ENCODE results near the gene ZBED3. TPM values are rescaled to one million over a fixed set of nuclear protein-coding genes. Genes with fewer than 3 reads are reported as not detected.

Gene ZBED3
- total and polyA plus RNA-seq, 2 donors (not counting 3 experiments of a cell fraction or from before 2014, with no cell fraction given): 11.8 to 15.9 TPM

DNA sequence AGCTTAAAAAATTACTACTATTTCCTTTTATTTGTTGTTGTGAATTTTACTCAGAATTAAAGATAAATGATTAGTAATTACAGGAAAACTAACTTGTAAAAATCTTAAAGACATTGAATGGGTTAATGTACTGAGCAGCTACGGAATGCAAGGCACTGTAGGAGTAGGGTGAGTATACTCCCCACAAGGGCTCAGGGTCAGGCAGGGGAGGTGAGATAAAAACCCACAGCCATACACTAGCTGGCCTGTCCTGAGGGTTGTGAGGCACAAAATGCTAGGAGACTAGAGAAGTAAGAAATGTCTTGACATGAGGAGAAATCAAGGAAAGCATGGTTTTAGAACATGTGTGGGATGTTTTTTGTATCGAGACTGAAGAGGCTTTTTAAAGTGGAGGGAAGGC is 13.4 kb downstream of the ZBED3 start:
- ChIA-PET POLR2A (no interaction called here), CTCF (no interaction called here)
- no peak overlapping the region for H3K9ac ChIP-seq (replicated peaks; ENCODE audit: extremely low read depth, insufficient read depth, low read length)
- H3K9me3 ChIP-seq (replicated peaks; ENCODE audit: control insufficient read depth, insufficient read depth, low read length): no peaks in the 10 kb centered on the region
- no peak overlapping the region for H3K27ac ChIP-seq (ENCODE audit: insufficient read depth, low read depth, low read length)
- no peak overlapping the region for H2AFZ ChIP-seq (ENCODE audit: low read depth, low read length)
- dilution Hi-C loops (cut with MboI; ENCODE audit: extremely low pct_ligation_motif_present, low sequenced_read_pairs) (no loop called here), intact Hi-C loops (cut with micrococcal nuclease) (no loop called here)
- H3K36me3 ChIP-seq (ENCODE audit: control insufficient read depth in 2 of 2, extremely low read depth in 1 of 2, insufficient read depth in 2 of 2, low read length in 2 of 2): peaks cover 0 to 2% of the 10 kb centered on the region in 2 experiments
- H3K4me1 ChIP-seq (ENCODE audit: control insufficient read depth, extremely low read depth, insufficient read depth, low read length): peaks cover 3% of the 10 kb centered on the region
- H3K4me3 ChIP-seq (replicated peaks in 1 of 3; ENCODE audit: insufficient read depth in 1 of 3, low read depth in 1 of 3, low read length in 3 of 3): no peak overlapping the region
- no peak overlapping the region for H3K4me2 ChIP-seq (ENCODE audit: insufficient read depth, low read length)
- TSS peak; percentile 26 for BruUV-seq (replicated peaks)
- DNase-seq (ENCODE audit: low read depth, low spot score) (no peak), FAIRE-seq (no peak)
- H3K27me3 ChIP-seq (ENCODE audit: control insufficient read depth in 2 of 2, insufficient read depth in 2 of 2, low read length in 2 of 2): no peaks in the 10 kb centered on the region
- H3K9me1 ChIP-seq (replicated peaks; ENCODE audit: control insufficient read depth, extremely low read depth, insufficient read depth, low read length): no peaks in the 10 kb centered on the region
- no peaks in the 10 kb centered on the region for H3K79me2 ChIP-seq (ENCODE audit: control insufficient read depth, insufficient read depth, low read length)
- H4K20me1 ChIP-seq (replicated peaks; ENCODE audit: control insufficient read depth, extremely low read depth, insufficient read depth, low read length): no peaks in the 10 kb centered on the region
- TF ChIP-seq EZH2 (IDR thresholded peaks at IDR 0.05; ENCODE audit: borderline replicate concordance, low read depth, low read length, severe bottlenecking) (no peak), JUN (IDR thresholded peaks at IDR 0.05; ENCODE audit: borderline replicate concordance, insufficient read depth, insufficient read length, low read depth) (no peak), POLR2A (IDR thresholded peaks at IDR 0.05; ENCODE audit: low read depth, low read length) (no peak), GATA2 (IDR thresholded peaks at IDR 0.05; ENCODE audit: insufficient read depth, insufficient read length, low read depth, low read length) (no peak), POLR2AphosphoS5 (IDR thresholded peaks at IDR 0.05; ENCODE audit: insufficient read depth, low read depth, low read length) (no peak), MYC (IDR thresholded peaks at IDR 0.05; ENCODE audit: low read depth, low read length) (no peak), FOS (IDR thresholded peaks at IDR 0.05; ENCODE audit: borderline replicate concordance, insufficient read depth, low read length) (no peak)
- TF ChIP-seq, protein P1, sequence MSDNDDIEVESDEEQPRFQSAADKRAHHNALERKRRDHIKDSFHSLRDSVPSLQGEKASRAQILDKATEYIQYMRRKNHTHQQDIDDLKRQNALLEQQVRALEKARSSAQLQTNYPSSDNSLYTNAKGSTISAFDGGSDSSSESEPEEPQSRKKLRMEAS (IDR thresholded peaks at IDR 0.05; ENCODE audit: insufficient read depth, insufficient read length): no peak
- TF ChIP-seq, protein P2, sequence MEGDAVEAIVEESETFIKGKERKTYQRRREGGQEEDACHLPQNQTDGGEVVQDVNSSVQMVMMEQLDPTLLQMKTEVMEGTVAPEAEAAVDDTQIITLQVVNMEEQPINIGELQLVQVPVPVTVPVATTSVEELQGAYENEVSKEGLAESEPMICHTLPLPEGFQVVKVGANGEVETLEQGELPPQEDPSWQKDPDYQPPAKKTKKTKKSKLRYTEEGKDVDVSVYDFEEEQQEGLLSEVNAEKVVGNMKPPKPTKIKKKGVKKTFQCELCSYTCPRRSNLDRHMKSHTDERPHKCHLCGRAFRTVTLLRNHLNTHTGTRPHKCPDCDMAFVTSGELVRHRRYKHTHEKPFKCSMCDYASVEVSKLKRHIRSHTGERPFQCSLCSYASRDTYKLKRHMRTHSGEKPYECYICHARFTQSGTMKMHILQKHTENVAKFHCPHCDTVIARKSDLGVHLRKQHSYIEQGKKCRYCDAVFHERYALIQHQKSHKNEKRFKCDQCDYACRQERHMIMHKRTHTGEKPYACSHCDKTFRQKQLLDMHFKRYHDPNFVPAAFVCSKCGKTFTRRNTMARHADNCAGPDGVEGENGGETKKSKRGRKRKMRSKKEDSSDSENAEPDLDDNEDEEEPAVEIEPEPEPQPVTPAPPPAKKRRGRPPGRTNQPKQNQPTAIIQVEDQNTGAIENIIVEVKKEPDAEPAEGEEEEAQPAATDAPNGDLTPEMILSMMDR (IDR thresholded peaks at IDR 0.05; ENCODE audit: extremely low read depth in 1 of 2, insufficient read depth in 1 of 2, low read depth in 1 of 2, low read length in 2 of 2): no peak

Data from endothelial cell of umbilical vein (primary cell).